Measurements from ENCODE around the gene PACSIN2. TPM values are rescaled to one million over a fixed set of nuclear protein-coding genes. Genes with fewer than 3 reads are reported as not detected.

The PACSIN2 gene
- total and polyA plus RNA-seq, 2 of the 13 experiments (the other 11 are each of a cell fraction or from before 2014, with no cell fraction given), result 54.1 to 68.8 TPM

DNA sequence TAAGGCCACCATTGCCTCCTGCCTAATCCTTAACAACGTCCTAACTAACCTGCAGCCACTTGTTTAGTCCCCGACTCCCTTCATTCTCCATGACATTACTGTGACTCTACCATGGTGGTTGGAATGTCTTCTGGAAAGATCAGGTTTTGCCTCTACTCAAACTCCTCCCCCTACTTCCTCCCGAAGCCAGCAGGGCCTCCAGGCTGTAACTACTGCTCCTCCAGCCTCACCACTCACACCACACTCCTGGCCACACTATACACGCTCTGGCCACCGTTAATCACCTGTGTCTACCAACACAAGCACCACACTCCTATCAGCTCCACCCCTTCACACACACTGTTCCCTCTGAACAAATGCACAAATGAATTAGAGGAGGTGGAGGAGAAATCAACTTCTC, 69.2 kb downstream of the PACSIN2 start:
- Histone ChIP-seq H4K20me1 (ENCODE audit: insufficient read depth, low read length) (0 out of 2 replicates have a peak, but pooled peaks cover 6% of the 10 kb centered on the region), H3K4me3 (replicated peaks in 1 of 3; ENCODE audit: insufficient read depth in 1 of 3, low read depth in 2 of 3, low read length in 3 of 3) (no peak overlapping the region), H3K36me3 (replicated peaks in 1 of 2; ENCODE audit: control insufficient read depth in 1 of 2, insufficient read depth in 2 of 2, low read length in 2 of 2) (peaks cover 8 to 27% of the 10 kb centered on the region in 2 experiments; a peak in 4 of 5 replicates), H3K9me3 (ENCODE audit: low read length) (no peaks in the 10 kb centered on the region), H3K79me2 (ENCODE audit: insufficient read depth, low read length) (peaks cover 89% of the 10 kb centered on the region), H3K27ac (ENCODE audit: extremely low read length, insufficient read depth, low read length) (peak overlapping the region; percentile 57), H3K4me2 (ENCODE audit: low read depth, low read length) (no peak overlapping the region), H3K9ac (ENCODE audit: insufficient read depth, low read depth, low read length) (no peak overlapping the region), H2AFZ (ENCODE audit: low read length) (no peak overlapping the region), H3K27me3 (ENCODE audit: control insufficient read depth in 1 of 2, insufficient read depth in 2 of 2, low read length in 2 of 2) (no peaks in the 10 kb centered on the region), H3K4me1 (ENCODE audit: insufficient read depth, low read length) (peaks cover 70% of the 10 kb centered on the region)
- intact Hi-C loops (cut with micrococcal nuclease; ENCODE audit: unreplicated experiment) (loop anchor here (10.0 kb wide), 1 partner anchor 49 kb away; no protein-coding TSS in a partner anchor), in situ Hi-C loops (cut with HindIII; ENCODE audit: extremely low pct_ligation_motif_present, low pct_unique_long_range_greater_than_20kb) (no loop called here)
- DNase-seq (ENCODE audit: low spot score), result no peak
- 94% methylated on average over 5 of the region's 5 CpGs for WGBS (ENCODE audit: low lambda C conversion rate)
- POLR2A ChIA-PET, result interaction anchor here (0.7 to 2.4 kb wide), 3 partner anchors 14 to 69 kb away, joined by 3 to 18 read pairs (median 4); partner anchors contain the start of gene PACSIN2
- BruUV-seq (replicated peaks), result no TSS peak
- FAIRE-seq, result no peak
- CTCF ChIA-PET (ENCODE audit: low intra/inter-chr PET ratio, low total read pairs), result no interaction called here
- ATAC-seq, result no peak
- TF ChIP-seq MXI1 (IDR thresholded peaks at IDR 0.05; ENCODE audit: borderline replicate concordance, low read depth, low read length), result no peak
- TF ChIP-seq, protein P1, sequence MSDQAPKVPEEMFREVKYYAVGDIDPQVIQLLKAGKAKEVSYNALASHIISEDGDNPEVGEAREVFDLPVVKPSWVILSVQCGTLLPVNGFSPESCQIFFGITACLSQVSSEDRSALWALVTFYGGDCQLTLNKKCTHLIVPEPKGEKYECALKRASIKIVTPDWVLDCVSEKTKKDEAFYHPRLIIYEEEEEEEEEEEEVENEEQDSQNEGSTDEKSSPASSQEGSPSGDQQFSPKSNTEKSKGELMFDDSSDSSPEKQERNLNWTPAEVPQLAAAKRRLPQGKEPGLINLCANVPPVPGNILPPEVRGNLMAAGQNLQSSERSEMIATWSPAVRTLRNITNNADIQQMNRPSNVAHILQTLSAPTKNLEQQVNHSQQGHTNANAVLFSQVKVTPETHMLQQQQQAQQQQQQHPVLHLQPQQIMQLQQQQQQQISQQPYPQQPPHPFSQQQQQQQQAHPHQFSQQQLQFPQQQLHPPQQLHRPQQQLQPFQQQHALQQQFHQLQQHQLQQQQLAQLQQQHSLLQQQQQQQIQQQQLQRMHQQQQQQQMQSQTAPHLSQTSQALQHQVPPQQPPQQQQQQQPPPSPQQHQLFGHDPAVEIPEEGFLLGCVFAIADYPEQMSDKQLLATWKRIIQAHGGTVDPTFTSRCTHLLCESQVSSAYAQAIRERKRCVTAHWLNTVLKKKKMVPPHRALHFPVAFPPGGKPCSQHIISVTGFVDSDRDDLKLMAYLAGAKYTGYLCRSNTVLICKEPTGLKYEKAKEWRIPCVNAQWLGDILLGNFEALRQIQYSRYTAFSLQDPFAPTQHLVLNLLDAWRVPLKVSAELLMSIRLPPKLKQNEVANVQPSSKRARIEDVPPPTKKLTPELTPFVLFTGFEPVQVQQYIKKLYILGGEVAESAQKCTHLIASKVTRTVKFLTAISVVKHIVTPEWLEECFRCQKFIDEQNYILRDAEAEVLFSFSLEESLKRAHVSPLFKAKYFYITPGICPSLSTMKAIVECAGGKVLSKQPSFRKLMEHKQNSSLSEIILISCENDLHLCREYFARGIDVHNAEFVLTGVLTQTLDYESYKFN (CRISPR knock-in tag; conservative IDR thresholded peaks at IDR 0.05), result no peak
- TF ChIP-seq FLYWCH1 (CRISPR knock-in tag; IDR thresholded peaks at IDR 0.05), result no peak
- TF ChIP-seq ZBTB34 (CRISPR knock-in tag; IDR thresholded peaks at IDR 0.05), result no peak
- no peak for TF ChIP-seq SCMH1 (CRISPR knock-in tag; IDR thresholded peaks at IDR 0.05; ENCODE audit: borderline replicate concordance)
- no peak for TF ChIP-seq ZNF335 (CRISPR knock-in tag; IDR thresholded peaks at IDR 0.05)
- TF ChIP-seq NFE2L1 (CRISPR knock-in tag; IDR thresholded peaks at IDR 0.05; ENCODE audit: borderline replicate concordance), result no peak
- TF ChIP-seq ZNF292 (CRISPR knock-in tag; IDR thresholded peaks at IDR 0.05; ENCODE audit: borderline replicate concordance, low read depth), result no peak
- no peak for TF ChIP-seq ZNF484 (CRISPR knock-in tag; IDR thresholded peaks at IDR 0.05; ENCODE audit: borderline replicate concordance, low read depth)
- TF ChIP-seq CC2D1A (CRISPR knock-in tag; IDR thresholded peaks at IDR 0.05), result no peak
- no peak for TF ChIP-seq BCL6 (CRISPR knock-in tag; IDR thresholded peaks at IDR 0.05)
- TF ChIP-seq AKAP8 (CRISPR knock-in tag; IDR thresholded peaks at IDR 0.05), result no peak
- TF ChIP-seq HMGA1 (CRISPR knock-in tag; conservative IDR thresholded peaks at IDR 0.05), result no peak
- TF ChIP-seq ZNF546 (CRISPR knock-in tag; conservative IDR thresholded peaks at IDR 0.05), result no peak
- TF ChIP-seq, protein P2, sequence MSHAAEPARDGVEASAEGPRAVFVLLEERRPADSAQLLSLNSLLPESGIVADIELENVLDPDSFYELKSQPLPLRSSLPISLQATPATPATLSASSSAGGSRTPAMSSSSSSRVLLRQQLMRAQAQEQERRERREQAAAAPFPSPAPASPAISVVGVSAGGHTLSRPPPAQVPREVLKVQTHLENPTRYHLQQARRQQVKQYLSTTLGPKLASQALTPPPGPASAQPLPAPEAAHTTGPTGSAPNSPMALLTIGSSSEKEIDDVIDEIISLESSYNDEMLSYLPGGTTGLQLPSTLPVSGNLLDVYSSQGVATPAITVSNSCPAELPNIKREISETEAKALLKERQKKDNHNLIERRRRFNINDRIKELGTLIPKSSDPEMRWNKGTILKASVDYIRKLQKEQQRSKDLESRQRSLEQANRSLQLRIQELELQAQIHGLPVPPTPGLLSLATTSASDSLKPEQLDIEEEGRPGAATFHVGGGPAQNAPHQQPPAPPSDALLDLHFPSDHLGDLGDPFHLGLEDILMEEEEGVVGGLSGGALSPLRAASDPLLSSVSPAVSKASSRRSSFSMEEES (CRISPR knock-in tag; IDR thresholded peaks at IDR 0.05), result no peak
- no peak for TF ChIP-seq ZNF674 (CRISPR knock-in tag; IDR thresholded peaks at IDR 0.05; ENCODE audit: low read depth)
- TF ChIP-seq ZNF10 (CRISPR knock-in tag; IDR thresholded peaks at IDR 0.05; ENCODE audit: borderline replicate concordance, low read depth), result no peak
